Aorta (tissue), 5 donors: ENCODE data around the gene FOXC1. TPM values are rescaled to one million over a fixed set of nuclear protein-coding genes. Genes with fewer than 3 reads are reported as not detected.

ENCODE experiments used
- ATAC-seq: fragments of 200-7000 bp; cut with Tn5 transposase; one replicate; pipeline ENCODE4 v1.9.1; 2022; ENCODE audit warnings: moderate library complexity; ENCODE audit not compliant: low FRiP score
- DNase-seq, 2 donors: peaks; one replicate each; pipeline ENCODE4 v3.0.0-alpha.2; 2020
- H3K27ac ChIP-seq, 2 donors: one replicate each; pipeline ENCODE4 v1.5.1; 2013; ENCODE audit warnings: low read length in 2 of 2, mild to moderate bottlenecking in 2 of 2, moderate library complexity in 2 of 2, control low read depth in 1 of 2, inconsistent platforms in 1 of 2, low read depth in 1 of 2
- H3K27me3 ChIP-seq, 2 donors: one replicate each; pipeline ENCODE4 v1.6.1; 2013; ENCODE audit warnings: control low read depth in 1 of 2, low read length in 1 of 2, mild to moderate bottlenecking in 1 of 2, moderate library complexity in 1 of 2; ENCODE audit not compliant: insufficient read depth in 2 of 2, control insufficient read depth in 1 of 2
- H3K36me3 ChIP-seq, 2 donors: one replicate each; pipeline ENCODE4 v1.6.1; 2013; ENCODE audit warnings: control low read depth in 1 of 2, low read length in 1 of 2, mild to moderate bottlenecking in 1 of 2; ENCODE audit not compliant: insufficient read depth in 2 of 2, control insufficient read depth in 1 of 2
- H3K4me1 ChIP-seq, 2 donors: one replicate each; pipeline ENCODE4 v1.6.1; 2013; ENCODE audit warnings: low read length in 2 of 2, control low read depth in 1 of 2, mild to moderate bottlenecking in 1 of 2, moderate library complexity in 1 of 2; ENCODE audit not compliant: insufficient read depth in 2 of 2, control insufficient read depth in 1 of 2
- H3K4me3 ChIP-seq, 2 donors: one replicate each; pipeline ENCODE4 v1.5.1; 2013; ENCODE audit warnings: low read length in 2 of 2, control low read depth in 1 of 2, mild to moderate bottlenecking in 1 of 2
- H3K9me3 ChIP-seq: one replicate; pipeline ENCODE4 v1.6.1; 2013; ENCODE audit warnings: mild to moderate bottlenecking, low read length; ENCODE audit not compliant: control insufficient read depth
- WGBS, 2 donors: extraction: QIAGEN DNeasy Blood & Tissue Kit; methylation state at CpG; one replicate each; pipeline ENCODE4 v1.1.7; 2013; 5-methylcytosine and 5-hydroxymethylcytosine counted together
- intact Hi-C, 2 donors: fragments of 100-400 bp; cut with DNase I; formaldehyde crosslinking; loops; one replicate each; pipeline versions ENCODE4 v1.14.2 to v1.15.0; 2022
- polyA plus RNA-seq, 2 donors: library from polyadenylated mRNA; stranded (reverse); fragments of 200-250 nt; gene quantifications; one replicate each; pipeline ENCODE4 v1.2.3, GENCODE V29; 2013
- total RNA-seq, 2 donors: library from RNA; stranded (reverse); fragmentation: NEBNext Ultra II Directional; extraction: Animal tissue kit (Norgen Biotek cat#: 25700); gene quantifications; one replicate each; pipeline ENCODE4 v1.2.1, GENCODE V29; 2021
- donor health status: healthy with polysubstance abuse.
- donor health status: Bipolar disorder and iron deficiency.
- donor health status: DM: no; HTN: no; CAD: no.
- donor health status: DM: no; HTN: no; CAD: no.
- donor health status: DM: yes; HTN: yes; CAD: no.

Gene FOXC1
- total and polyA plus RNA-seq, 4 donors, result 18.5 to 134 (median 70.7) TPM

DNA sequence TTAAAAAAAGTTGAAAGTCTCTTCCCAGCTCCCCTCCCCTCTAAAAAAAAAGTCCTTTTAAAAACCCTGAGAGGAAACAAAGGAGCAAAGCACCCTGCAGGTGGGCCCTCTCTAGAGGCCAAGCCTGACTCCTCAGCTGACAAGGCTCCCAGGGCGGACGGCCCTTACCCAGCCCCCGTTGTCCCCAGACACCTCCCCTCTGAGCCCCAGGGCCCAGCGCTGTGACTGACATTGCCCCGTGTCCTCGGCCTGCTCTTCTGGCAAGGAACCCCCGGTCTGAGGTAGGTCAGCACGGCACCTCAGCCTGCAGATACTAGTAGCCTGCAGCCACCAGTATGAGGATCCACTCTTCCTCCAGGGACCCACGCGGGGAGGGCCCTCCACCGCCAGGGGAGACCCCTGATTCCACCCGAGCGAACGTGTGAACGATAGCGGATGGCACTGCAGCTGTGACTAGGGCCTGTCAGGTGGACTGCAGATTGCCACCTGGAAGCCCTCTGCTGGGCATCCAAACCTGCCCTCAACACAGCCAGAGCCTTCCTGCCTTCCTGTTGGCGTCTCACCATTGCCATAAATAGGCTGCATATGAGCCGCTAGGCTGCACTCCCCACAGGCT lies 34.2 kb downstream of the FOXC1 start:
- no peaks in the 10 kb centered on the region for H3K9me3 ChIP-seq
- H3K27ac ChIP-seq, result no peak overlapping the region
- H3K4me1 ChIP-seq, result no peaks in the 10 kb centered on the region
- no peak overlapping the region for H3K4me3 ChIP-seq
- no peaks in the 10 kb centered on the region for H3K36me3 ChIP-seq
- DNase-seq, result no peak
- WGBS, 2 donors, result 83% methylated on average over 18 of the region's 18 CpGs
- intact Hi-C loops, result no loop called here
- H3K27me3 ChIP-seq, result no peaks in the 10 kb centered on the region
- no peak for ATAC-seq

DNA sequence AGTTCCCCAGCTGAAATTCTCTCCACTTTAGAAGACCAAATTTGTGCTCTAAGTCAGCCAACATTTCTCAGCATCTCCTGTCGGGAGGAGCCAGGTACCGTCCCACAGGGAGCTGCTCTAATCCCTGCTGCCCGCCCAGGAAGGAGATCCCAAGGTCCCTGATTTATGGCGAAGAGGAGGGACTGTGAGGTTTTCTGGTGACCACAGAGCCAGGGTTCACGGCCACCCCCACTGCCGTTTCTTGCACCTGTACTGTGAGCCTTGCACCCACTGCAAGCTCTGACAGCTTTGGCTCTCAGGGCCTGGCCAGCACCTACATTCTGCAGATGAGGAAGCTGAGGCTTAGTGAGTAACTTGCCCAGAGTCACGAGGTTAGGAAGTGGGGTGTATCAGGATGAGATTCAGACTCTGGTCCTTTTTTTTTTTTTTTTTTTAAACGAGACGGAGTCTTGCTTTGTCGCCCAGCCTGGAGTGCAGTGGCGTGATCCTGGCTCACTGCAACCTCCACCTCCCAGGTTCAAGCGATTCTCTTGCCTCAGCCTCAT lies 34.9 kb downstream of the FOXC1 start:
- H3K9me3 ChIP-seq, result no peaks in the 10 kb centered on the region
- DNase-seq (no peak), ATAC-seq (no peak)
- no peaks in the 10 kb centered on the region for H3K36me3 ChIP-seq
- no peak overlapping the region for H3K27ac ChIP-seq
- H3K4me3 ChIP-seq, result no peak overlapping the region
- WGBS, 2 donors, result 84 to 89% methylated on average over 12 of the region's 12 CpGs
- no peaks in the 10 kb centered on the region for H3K4me1 ChIP-seq
- intact Hi-C loops, result no loop called here
- H3K27me3 ChIP-seq, result no peaks in the 10 kb centered on the region

DNA sequence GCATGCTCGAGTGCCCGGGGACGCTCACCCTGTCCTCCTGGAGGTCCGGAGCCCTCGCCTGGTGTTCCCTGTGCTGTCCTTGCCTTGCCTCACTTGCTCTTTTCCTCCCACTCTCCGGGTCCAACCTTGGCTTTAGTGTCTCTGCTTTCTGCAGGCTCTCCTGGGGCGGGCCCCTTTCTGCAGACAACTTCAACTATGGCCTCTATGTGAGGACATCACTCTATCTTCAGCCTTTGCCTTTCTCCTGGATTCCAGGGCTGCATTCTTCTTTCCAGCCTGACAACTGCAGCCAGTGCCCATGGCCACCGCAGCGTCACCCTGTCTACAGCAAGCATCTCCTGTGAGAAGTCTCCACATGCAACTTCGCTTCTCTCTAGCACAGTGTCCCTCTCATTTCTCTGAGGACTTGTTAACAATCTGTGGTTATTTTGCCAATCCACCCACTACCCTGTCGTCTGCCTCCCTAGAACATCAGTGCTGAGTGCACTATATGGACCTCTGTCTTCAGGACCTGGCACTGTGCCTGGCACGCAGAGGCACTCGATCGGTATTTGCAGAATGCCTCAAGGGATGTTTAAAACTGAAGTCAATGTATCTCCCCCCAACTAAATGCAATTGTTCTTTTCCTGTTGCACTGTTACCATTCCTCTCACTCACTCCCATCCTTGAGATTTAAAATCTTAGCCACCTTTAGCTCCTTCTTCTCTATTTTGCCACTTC lies 35.9 kb downstream of the FOXC1 start:
- Histone ChIP-seq H3K27me3 (no peaks in the 10 kb centered on the region), H3K36me3 (no peaks in the 10 kb centered on the region), H3K27ac (no peak overlapping the region), H3K4me3 (no peak overlapping the region), H3K4me1 (no peaks in the 10 kb centered on the region), H3K9me3 (no peaks in the 10 kb centered on the region)
- intact Hi-C loops, result no loop called here
- 71 to 73% methylated on average over 14 of the region's 14 CpGs for WGBS, 2 donors
- DNase-seq (no peak), ATAC-seq (no peak)

DNA sequence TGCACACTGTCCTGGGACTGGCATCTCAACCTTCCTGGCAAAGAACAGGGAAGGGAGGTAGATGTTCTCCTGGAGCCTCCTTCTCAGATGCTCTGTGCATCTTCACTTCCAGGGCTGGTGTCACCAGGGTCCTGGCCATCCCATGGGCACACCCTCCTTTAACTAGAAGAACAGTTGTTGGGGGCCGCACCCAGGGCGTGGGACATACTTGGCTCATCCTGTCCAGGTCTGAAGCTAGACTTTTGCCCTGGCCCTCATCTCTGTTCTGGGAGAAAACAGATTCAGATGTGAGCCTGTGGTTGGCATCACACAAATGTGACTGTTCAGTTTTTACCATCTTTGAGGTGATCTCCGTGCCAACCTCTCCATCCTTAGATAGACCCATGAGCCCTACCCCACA lies 41.6 kb downstream of the FOXC1 start:
- intact Hi-C loops, result no loop called here
- Histone ChIP-seq H3K27ac (no peak overlapping the region), H3K27me3 (no peaks in the 10 kb centered on the region), H3K36me3 (no peaks in the 10 kb centered on the region), H3K9me3 (no peaks in the 10 kb centered on the region), H3K4me3 (no peak overlapping the region), H3K4me1 (no peaks in the 10 kb centered on the region)
- ATAC-seq (no peak), DNase-seq (peak in 1 of 2 donors; percentile 59)
- WGBS, 2 donors, result 94 to 95% methylated on average over 3 of the region's 3 CpGs

DNA sequence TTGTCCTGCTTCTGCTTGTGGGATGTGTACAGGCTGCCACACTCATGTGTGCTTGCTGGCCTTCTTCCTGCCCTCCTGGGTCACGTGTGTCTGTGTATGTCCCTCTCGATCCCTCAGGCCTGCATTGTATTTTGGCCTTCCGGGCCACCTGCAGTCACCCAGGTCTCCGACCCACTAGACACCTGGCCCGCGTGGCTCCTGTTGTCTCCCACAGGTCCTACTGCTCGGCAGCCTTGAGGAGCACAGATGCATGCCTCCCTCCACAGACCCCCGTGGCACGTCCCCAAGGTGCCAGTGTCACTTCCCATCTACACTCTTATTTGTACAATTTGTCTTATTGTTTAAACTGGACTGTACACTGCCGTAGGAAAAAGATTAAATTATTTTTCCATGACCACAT lies 43.1 kb downstream of the FOXC1 start:
- DNase-seq (peak in 1 of 2 donors; percentile 55), ATAC-seq (no peak)
- H3K4me3 ChIP-seq, result no peak overlapping the region
- H3K27me3 ChIP-seq, result no peaks in the 10 kb centered on the region
- 76 to 85% methylated on average over 10 of the region's 10 CpGs for WGBS, 2 donors
- H3K27ac ChIP-seq, result no peak overlapping the region
- H3K9me3 ChIP-seq, result no peaks in the 10 kb centered on the region
- no peaks in the 10 kb centered on the region for H3K36me3 ChIP-seq
- intact Hi-C loops, result no loop called here
- no peaks in the 10 kb centered on the region for H3K4me1 ChIP-seq

DNA sequence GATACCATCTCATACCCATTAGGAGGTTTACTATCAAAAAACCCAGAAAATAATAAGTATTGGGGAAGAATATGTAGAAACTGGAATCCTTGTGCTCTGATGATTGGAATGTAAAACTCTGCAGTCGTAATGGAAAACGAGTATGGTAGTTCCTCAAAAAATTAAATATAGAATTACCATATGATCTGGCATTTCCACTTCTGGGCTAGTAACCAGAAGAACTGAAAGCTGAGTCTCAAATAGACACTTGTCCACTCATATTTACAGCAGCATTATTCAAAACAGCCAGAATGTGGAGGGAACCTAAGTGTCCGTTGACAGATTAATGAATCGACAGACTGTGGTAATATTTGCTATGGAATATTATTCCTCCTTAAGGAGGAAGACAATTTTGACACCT lies 44.3 kb downstream of the FOXC1 start:
- Histone ChIP-seq H3K27ac (no peak overlapping the region), H3K4me3 (no peak overlapping the region), H3K4me1 (no peaks in the 10 kb centered on the region), H3K27me3 (no peaks in the 10 kb centered on the region), H3K36me3 (no peaks in the 10 kb centered on the region), H3K9me3 (no peaks in the 10 kb centered on the region)
- 91 to 92% methylated on average over 4 of the region's 4 CpGs for WGBS, 2 donors
- intact Hi-C loops, result no loop called here
- no peak for DNase-seq
- no peak for ATAC-seq

DNA sequence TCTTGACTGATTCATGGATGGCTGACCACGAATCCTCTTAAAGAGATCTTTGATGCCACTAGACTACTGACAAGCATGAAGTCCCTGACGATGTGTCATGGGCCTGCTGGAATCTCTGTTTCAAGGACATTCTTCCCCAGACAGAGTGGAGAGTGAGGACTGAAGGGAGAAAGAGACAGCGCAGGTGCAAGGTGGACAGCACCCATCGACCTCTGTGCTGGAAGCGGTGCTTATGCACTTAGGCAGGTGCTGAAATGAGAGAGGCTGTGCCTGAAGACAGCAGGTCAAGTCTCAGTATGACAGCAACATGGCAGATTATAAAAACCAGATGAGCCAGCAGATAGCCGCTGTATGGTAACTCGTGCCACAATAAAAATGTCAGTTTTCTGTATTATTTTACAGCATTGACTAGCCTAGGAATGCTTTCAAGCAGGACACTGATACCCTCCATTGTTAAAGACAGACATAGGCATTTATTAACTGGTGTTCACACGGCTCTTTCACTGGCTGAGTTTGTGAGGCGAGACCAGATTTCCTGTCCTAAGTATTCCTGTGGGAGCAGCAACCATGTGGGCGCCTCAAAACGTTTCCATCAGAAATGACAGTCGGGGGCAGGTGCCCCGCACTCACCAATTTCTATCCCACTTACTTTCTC lies 47.5 kb downstream of the FOXC1 start:
- ATAC-seq, result no peak

DNA sequence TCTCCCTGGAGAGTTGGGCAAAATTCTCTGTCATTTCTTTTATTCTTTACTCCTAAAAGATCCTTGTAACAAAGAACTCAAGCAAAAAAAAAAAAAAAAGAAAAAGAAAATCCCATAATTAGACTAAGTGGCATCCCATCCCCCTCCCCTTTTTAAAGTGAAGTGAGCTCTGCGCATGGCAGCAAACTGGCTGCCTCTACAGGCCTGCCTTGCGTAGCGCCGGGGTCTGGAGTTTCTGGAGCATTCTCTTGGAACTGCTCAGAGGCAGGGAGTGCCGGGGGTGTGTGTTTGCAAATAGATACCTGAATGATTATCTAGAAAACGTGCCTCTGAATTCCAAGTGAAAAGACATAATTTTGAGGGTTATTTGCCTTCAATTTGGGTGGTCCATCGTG lies 48.1 kb downstream of the FOXC1 start:
- peak in 1 of 2 donors; percentile 30 for DNase-seq
- ATAC-seq, result no peak
- no peaks in the 10 kb centered on the region for H3K27me3 ChIP-seq
- no peaks in the 10 kb centered on the region for H3K36me3 ChIP-seq
- intact Hi-C loops, result no loop called here
- no peaks in the 10 kb centered on the region for H3K9me3 ChIP-seq
- 87 to 89% methylated on average over 7 of the region's 7 CpGs for WGBS, 2 donors
- H3K27ac ChIP-seq, result no peak overlapping the region
- H3K4me3 ChIP-seq, result no peak overlapping the region
- no peaks in the 10 kb centered on the region for H3K4me1 ChIP-seq

More for the DNA sequence above, 47.5 kb downstream of the FOXC1 start:
- Histone ChIP-seq H3K27me3 (no peaks in the 10 kb centered on the region), H3K36me3 (no peaks in the 10 kb centered on the region), H3K9me3 (no peaks in the 10 kb centered on the region), H3K4me3 (no peak overlapping the region), H3K4me1 (no peaks in the 10 kb centered on the region), H3K27ac (no peak overlapping the region)
- intact Hi-C loops, result no loop called here
- peak in 1 of 2 donors; percentile 23 for DNase-seq
- WGBS, 2 donors, result 85 to 86% methylated on average over 13 of the region's 13 CpGs
